ENCODE measurements around the gene RARG.
"Not testable (repeated sequence)": the region's sequence is repeated elsewhere in the genome, so short reads cannot be mapped to it uniquely, and the experiment has no call there.

Gene RARG

GRCh38 chr12:53163008-53163407 lies 69.0 kb downstream of the RARG start:
- DNase-seq, result not testable (repeated sequence)

GRCh38 chr12:53161119-53161911 lies 70.7 kb downstream of the RARG start:
- DNase-seq, result no peak

- no peak for DNase-seq
Observed at GRCh38 chr12:53160673-53161072, 71.3 kb downstream of the RARG start.

All from CD4-positive, alpha-beta T cell treated with Interleukin-17A for 4 hours (primary cell).